WTC11 (cell line): ENCODE data around the gene ZRANB1. TPM values are rescaled to one million over a fixed set of nuclear protein-coding genes. Genes with fewer than 3 reads are reported as not detected.

ENCODE experiments used
- ATAC-seq: fragments of 200-7000 bp; cut with Tn5 transposase; 2 replicates; pipeline ENCODE4 v1.10.0; 2021; ENCODE audit warnings: mild to moderate bottlenecking, moderate library complexity
- CTCF ChIA-PET: fragments of 300-600 bp; sonication (Branson Sonifier 250); formaldehyde crosslinking; loops from one replicate; lab custom pipeline; 2021; ENCODE audit warnings: antibody characterized with exemption; lab: Charles Lee
- POLR2A ChIA-PET: fragments of 350-600 bp; sonication (Branson Sonifier 250); formaldehyde crosslinking; loops from one replicate; lab custom pipeline; 2021; ENCODE audit warnings: antibody characterized with exemption; lab: Charles Lee
- DNase-seq: peaks from one replicate; pipeline ENCODE4 v3.0.0; 2021; ENCODE audit warnings: low spot score
- H3K27ac Mint-ChIP-seq: 2 replicates; pipeline ENCODE4 v1.8.0; 2021; ENCODE audit warnings: mixed read lengths
- H3K27me3 Mint-ChIP-seq: 2 replicates; pipeline ENCODE4 v1.8.0; 2021; ENCODE audit warnings: low read depth, mild to moderate bottlenecking, moderate library complexity, mixed read lengths
- H3K36me3 Mint-ChIP-seq: 2 replicates; pipeline ENCODE4 v1.8.0; 2021; ENCODE audit warnings: mixed read lengths
- H3K4me1 Mint-ChIP-seq: 2 replicates; pipeline ENCODE4 v1.8.0; 2022; ENCODE audit warnings: mixed read lengths
- H3K4me3 Mint-ChIP-seq: 2 replicates; pipeline ENCODE4 v1.8.0; 2021; ENCODE audit warnings: mild to moderate bottlenecking, moderate library complexity, mixed read lengths
- H3K9me3 Mint-ChIP-seq: 2 replicates; pipeline ENCODE4 v1.8.0; 2021; ENCODE audit warnings: mixed read lengths
- CREM ChIP-seq: sonication (generic); formaldehyde crosslinking; IDR thresholded peaks from 2 replicates; pipeline ENCODE4 v1.8.1; 2022; ENCODE audit warnings: mild to moderate bottlenecking, missing genetic modification reagents, moderate library complexity
- E2F4 ChIP-seq: sonication (generic); formaldehyde crosslinking; IDR thresholded peaks from 2 replicates; pipeline ENCODE4 v1.8.1; 2022; ENCODE audit warnings: low read depth, mild to moderate bottlenecking, moderate library complexity, missing genetic modification reagents, borderline replicate concordance
- HMGXB4 ChIP-seq: sonication (generic); formaldehyde crosslinking; IDR thresholded peaks from 2 replicates; pipeline ENCODE4 v1.8.1; 2023; ENCODE audit warnings: mild to moderate bottlenecking, moderate library complexity, missing genetic modification reagents
- IRF2 ChIP-seq: sonication (generic); formaldehyde crosslinking; IDR thresholded peaks from 2 replicates; pipeline ENCODE4 v1.8.0; 2022; ENCODE audit warnings: low read depth, missing genetic modification reagents, borderline replicate concordance
- JAZF1 ChIP-seq: fragments of 250-450 bp; sonication (Bioruptor Pico); IDR thresholded peaks from 2 replicates; pipeline ENCODE4 v1.9.0; 2021; ENCODE audit warnings: moderate library complexity, mild to moderate bottlenecking, inconsistent platforms
- JUN ChIP-seq: sonication (generic); formaldehyde crosslinking; IDR thresholded peaks from 2 replicates; pipeline ENCODE4 v1.8.0; 2023; ENCODE audit warnings: mild to moderate bottlenecking, missing genetic modification reagents
- NFATC4 ChIP-seq: fragments of 250-450 bp; sonication (Bioruptor Pico); IDR thresholded peaks from 2 replicates; pipeline ENCODE4 v1.9.0; 2021; ENCODE audit warnings: mild to moderate bottlenecking
- RELA ChIP-seq: sonication (generic); formaldehyde crosslinking; IDR thresholded peaks from 2 replicates; pipeline ENCODE4 v1.8.1; 2022; ENCODE audit warnings: missing genetic modification reagents, mild to moderate bottlenecking, borderline replicate concordance
- SP1 ChIP-seq: sonication (generic); formaldehyde crosslinking; conservative IDR thresholded peaks from 2 replicates; pipeline ENCODE4 v1.8.1; 2022; ENCODE audit warnings: missing genetic modification reagents
- TP53 ChIP-seq: sonication (generic); formaldehyde crosslinking; IDR thresholded peaks from 2 replicates; pipeline ENCODE4 v1.8.1; 2023; ENCODE audit warnings: mild to moderate bottlenecking, missing genetic modification reagents
- ZBTB21 ChIP-seq: sonication (generic); formaldehyde crosslinking; IDR thresholded peaks from 2 replicates; pipeline ENCODE4 v1.8.1; 2023; ENCODE audit warnings: mild to moderate bottlenecking, missing genetic modification reagents, borderline replicate concordance
- ZNF121 ChIP-seq: sonication (generic); formaldehyde crosslinking; IDR thresholded peaks from 2 replicates; pipeline ENCODE4 v1.8.0; 2023; ENCODE audit warnings: missing genetic modification reagents
- ZNF138 ChIP-seq: sonication (generic); formaldehyde crosslinking; conservative IDR thresholded peaks from 2 replicates; pipeline ENCODE4 v1.8.1; 2022; ENCODE audit warnings: mild to moderate bottlenecking, moderate library complexity, missing genetic modification reagents
- ZNF317 ChIP-seq: sonication (generic); formaldehyde crosslinking; IDR thresholded peaks from 2 replicates; pipeline ENCODE4 v1.8.1; 2023; ENCODE audit warnings: low read depth, mild to moderate bottlenecking, moderate library complexity, missing genetic modification reagents, borderline replicate concordance
- ZNF423 ChIP-seq: fragments of 250-450 bp; sonication (Bioruptor Pico); IDR thresholded peaks from 2 replicates; pipeline ENCODE4 v2.1.2; 2022; ENCODE audit warnings: mild to moderate bottlenecking, moderate library complexity
- ZSCAN18 ChIP-seq: fragments of 250-450 bp; sonication (Bioruptor Pico); IDR thresholded peaks from 2 replicates; pipeline ENCODE4 v2.1.2; 2022; ENCODE audit warnings: mild to moderate bottlenecking, moderate library complexity
- total RNA-seq: library from RNA; stranded (reverse); gene quantifications from 3 replicates; pipeline ENCODE4 v1.2.3, GENCODE V29; 2021
- TF ChIP-seq, protein P1 (sequence below): sonication (generic); formaldehyde crosslinking; IDR thresholded peaks from 2 replicates; pipeline ENCODE4 v1.8.1; 2023; ENCODE audit warnings: mild to moderate bottlenecking, missing genetic modification reagents
- TF ChIP-seq, protein P2 (sequence below): fragments of 250-450 bp; sonication (Bioruptor Pico); conservative IDR thresholded peaks from 2 replicates; pipeline ENCODE4 v1.9.0; 2021; ENCODE audit warnings: mild to moderate bottlenecking
- TF ChIP-seq, protein P3 (sequence below): sonication (generic); formaldehyde crosslinking; conservative IDR thresholded peaks from 2 replicates; pipeline ENCODE4 v1.8.1; 2022; ENCODE audit warnings: mild to moderate bottlenecking, missing genetic modification reagents
- TF ChIP-seq, protein P4 (sequence below): sonication (generic); formaldehyde crosslinking; IDR thresholded peaks from 2 replicates; pipeline ENCODE4 v1.8.1; 2022; ENCODE audit warnings: mild to moderate bottlenecking, moderate library complexity, missing genetic modification reagents

The ZRANB1 gene
- total RNA-seq, 1 experiment from 2014 or later, result 15.9 TPM

DNA sequence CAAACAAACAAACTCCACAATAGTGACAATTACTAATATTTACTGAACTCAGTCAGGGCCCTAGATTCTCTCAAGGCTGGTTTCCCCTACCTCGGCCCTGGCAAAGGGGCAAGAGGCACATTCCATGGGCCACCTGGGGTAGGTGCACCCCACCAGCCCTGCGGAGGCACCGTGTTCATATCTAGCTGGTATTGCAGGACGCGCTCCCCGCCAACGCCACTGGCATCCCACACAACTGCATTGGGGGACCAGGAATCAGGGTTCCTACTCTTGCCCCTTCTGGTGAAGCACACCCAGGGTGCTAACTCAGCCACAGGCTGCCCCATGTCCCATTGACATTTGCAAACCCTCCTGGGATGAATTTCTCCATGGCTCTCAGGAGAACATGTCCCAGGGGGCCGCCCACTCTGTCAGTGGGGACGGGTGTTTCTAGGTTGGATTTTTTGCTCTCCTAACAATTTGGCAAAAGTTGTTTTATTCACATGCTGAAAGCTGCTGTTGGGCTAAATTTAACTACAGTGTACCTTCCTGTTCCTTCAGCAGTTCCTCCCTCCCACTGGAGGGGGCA, 76.7 kb downstream of the ZRANB1 start (continued):
- TF ChIP-seq HMGXB4 (no peak), ZNF138 (CRISPR knock-in tag) (no peak)
- TF ChIP-seq, protein P1, sequence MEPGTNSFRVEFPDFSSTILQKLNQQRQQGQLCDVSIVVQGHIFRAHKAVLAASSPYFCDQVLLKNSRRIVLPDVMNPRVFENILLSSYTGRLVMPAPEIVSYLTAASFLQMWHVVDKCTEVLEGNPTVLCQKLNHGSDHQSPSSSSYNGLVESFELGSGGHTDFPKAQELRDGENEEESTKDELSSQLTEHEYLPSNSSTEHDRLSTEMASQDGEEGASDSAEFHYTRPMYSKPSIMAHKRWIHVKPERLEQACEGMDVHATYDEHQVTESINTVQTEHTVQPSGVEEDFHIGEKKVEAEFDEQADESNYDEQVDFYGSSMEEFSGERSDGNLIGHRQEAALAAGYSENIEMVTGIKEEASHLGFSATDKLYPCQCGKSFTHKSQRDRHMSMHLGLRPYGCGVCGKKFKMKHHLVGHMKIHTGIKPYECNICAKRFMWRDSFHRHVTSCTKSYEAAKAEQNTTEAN, result no peak

- Mint-ChIP-seq H3K27me3 (no peaks in the 10 kb centered on the region), H3K4me3 (no peak overlapping the region), H3K9me3 (peaks cover 24% of the 10 kb centered on the region), H3K4me1 (peaks cover 52% of the 10 kb centered on the region), H3K27ac (no peak overlapping the region), H3K36me3 (peaks cover 70% of the 10 kb centered on the region)
- ATAC-seq (no peak), DNase-seq (no peak)
- ChIA-PET CTCF (no interaction called here), POLR2A (no interaction called here)
- TF ChIP-seq, protein P2, sequence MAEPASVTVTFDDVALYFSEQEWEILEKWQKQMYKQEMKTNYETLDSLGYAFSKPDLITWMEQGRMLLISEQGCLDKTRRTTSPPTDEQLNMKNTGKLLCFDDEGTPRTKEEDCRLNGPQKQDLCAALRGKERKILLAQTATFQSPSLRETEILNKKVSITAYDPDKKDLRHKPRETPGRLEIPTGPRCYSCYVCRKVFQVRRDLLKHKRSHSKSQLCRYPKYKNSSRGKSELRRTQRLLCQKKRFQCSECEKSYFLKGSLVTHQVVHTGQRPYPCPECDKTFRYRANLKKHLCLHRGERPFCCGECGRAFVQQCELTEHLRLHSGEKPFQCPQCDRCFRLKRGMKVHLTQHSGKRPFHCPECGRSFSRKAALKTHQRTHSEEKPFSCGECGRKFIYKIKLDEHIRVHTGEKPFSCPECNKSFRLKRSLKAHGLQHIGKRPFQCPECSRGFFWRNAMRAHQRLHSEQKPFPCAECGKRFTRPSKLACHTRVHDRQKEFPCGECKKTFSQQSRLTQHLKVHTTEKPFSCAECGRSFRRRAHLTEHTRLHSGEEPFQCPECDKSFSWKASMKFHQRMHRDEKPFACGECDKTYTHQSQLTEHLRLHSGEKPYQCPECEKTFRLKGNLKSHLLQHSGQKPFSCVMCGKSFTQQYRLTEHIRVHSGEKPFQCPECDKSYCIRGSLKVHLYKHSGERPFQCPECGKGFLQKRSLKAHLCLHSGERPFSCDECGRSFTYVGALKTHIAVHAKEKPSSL (CRISPR knock-in tag), result no peak
- TF ChIP-seq, protein P3, sequence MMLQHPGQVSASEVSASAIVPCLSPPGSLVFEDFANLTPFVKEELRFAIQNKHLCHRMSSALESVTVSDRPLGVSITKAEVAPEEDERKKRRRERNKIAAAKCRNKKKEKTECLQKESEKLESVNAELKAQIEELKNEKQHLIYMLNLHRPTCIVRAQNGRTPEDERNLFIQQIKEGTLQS (CRISPR knock-in tag), result no peak
- no peak for TF ChIP-seq ZNF121
- no peak for TF ChIP-seq ZNF423 (CRISPR knock-in tag)
- no peak for TF ChIP-seq ZBTB21 (CRISPR knock-in tag)
- no peak for TF ChIP-seq JAZF1 (CRISPR knock-in tag)
These were observed 78.5 kb downstream of the ZRANB1 start for GRCh38 chr10:125020386-125020785.

- Mint-ChIP-seq H3K36me3 (peaks cover 72% of the 10 kb centered on the region), H3K4me3 (no peak overlapping the region), H3K27ac (no peak overlapping the region), H3K27me3 (no peaks in the 10 kb centered on the region), H3K4me1 (peaks cover 55% of the 10 kb centered on the region), H3K9me3 (peaks cover 24% of the 10 kb centered on the region)
- DNase-seq (no peak), ATAC-seq (no peak)
- TF ChIP-seq JAZF1 (CRISPR knock-in tag) (no peak), SP1 (CRISPR knock-in tag) (no peak), ZNF121 (no peak), CREM (no peak), NFATC4 (no peak), E2F4 (no peak), JUN (CRISPR knock-in tag) (no peak), IRF2 (CRISPR knock-in tag) (no peak), RELA (CRISPR knock-in tag) (no peak), ZNF423 (CRISPR knock-in tag) (no peak), ZSCAN18 (CRISPR knock-in tag) (no peak), TP53 (no peak), ZNF317 (CRISPR knock-in tag) (no peak)
- TF ChIP-seq, protein P4, sequence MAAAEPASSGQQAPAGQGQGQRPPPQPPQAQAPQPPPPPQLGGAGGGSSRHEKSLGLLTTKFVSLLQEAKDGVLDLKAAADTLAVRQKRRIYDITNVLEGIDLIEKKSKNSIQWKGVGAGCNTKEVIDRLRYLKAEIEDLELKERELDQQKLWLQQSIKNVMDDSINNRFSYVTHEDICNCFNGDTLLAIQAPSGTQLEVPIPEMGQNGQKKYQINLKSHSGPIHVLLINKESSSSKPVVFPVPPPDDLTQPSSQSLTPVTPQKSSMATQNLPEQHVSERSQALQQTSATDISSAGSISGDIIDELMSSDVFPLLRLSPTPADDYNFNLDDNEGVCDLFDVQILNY, result no peak
- ChIA-PET POLR2A (no interaction called here), CTCF (no interaction called here)
These were observed 78.9 kb downstream of the ZRANB1 start for GRCh38 chr10:125020871-125021270.
